Skeletal muscle satellite cell (primary cell): Measurements from ENCODE around the gene MYO1D.
"Not testable (repeated sequence)": the region's sequence is repeated elsewhere in the genome, so short reads cannot be mapped to it uniquely, and the experiment has no call there.

Source experiments
- H3K27me3 ChIP-seq: 2 replicates; pipeline ENCODE4 v1.7.0; 2013; ENCODE audit warnings: low read length; ENCODE audit not compliant: control insufficient read depth, insufficient read depth
- H3K36me3 ChIP-seq: 2 replicates; pipeline ENCODE4 v1.7.0; 2013; ENCODE audit warnings: mild to moderate bottlenecking, control low read depth, low read length; ENCODE audit not compliant: insufficient read depth
- H3K4me1 ChIP-seq: 2 replicates; pipeline ENCODE4 v1.7.0; 2013; ENCODE audit warnings: low read length; ENCODE audit not compliant: control insufficient read depth, insufficient read depth
- H3K4me2 ChIP-seq: 2 replicates; pipeline ENCODE4 v1.7.0; 2013; ENCODE audit warnings: mild to moderate bottlenecking, low read length
- H3K4me3 ChIP-seq: 2 replicates; pipeline ENCODE4 v1.7.0; 2013; ENCODE audit warnings: low read length
- H3K9ac ChIP-seq: 2 replicates; pipeline ENCODE4 v1.7.0; 2013; ENCODE audit warnings: mild to moderate bottlenecking, low read depth, low read length, moderate library complexity
- H3K9me3 ChIP-seq: replicated peaks from 2 replicates; pipeline ENCODE4 v1.7.0; 2013; ENCODE audit warnings: mild to moderate bottlenecking, control low read depth, low read length

The MYO1D gene

DNA sequence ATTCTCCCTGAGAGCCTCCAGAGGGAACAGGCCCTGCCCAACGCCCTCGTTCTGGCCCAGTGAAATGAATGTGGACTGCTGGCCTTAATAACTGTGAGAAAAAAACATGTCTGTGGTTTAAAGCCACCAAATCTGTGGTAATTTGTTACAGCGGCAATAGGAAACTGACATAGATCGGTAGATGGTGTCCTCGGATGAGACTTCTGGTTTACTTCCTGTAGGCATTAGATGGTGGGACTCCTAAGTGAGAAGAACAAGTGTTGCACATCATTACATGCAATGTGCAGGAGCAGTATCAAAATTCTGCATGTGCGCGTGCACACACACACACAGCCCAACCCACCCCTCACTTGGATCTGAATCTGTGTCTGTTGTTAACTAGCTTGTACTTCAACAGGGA is 348.1 kb downstream of the MYO1D start:
- H3K9ac ChIP-seq = no peak overlapping the region
- no peaks in the 10 kb centered on the region for H3K36me3 ChIP-seq
- no peaks in the 10 kb centered on the region for H3K9me3 ChIP-seq
- no peaks in the 10 kb centered on the region for H3K27me3 ChIP-seq
- no peak overlapping the region for H3K4me3 ChIP-seq
- H3K4me1 ChIP-seq = peaks cover 9% of the 10 kb centered on the region
- H3K4me2 ChIP-seq = no peak overlapping the region

DNA sequence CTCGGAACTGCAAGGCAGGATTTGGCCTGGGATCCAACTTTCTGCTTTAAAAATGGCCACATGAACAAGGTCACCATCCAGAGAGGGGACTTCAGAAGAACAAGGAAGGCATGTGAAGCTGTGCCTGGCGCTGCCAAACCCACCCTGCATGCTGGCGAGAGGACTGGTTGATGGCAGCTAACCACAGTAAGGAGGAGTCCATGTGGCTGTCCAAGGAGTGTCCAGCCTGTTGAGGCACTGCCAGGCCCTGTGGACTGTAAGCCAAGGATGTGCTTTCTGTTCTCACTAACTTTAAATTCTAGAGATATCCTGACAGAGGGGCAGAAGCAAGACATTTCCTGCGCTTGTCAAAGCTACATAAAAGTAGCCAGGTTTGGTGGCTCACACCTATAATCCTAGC is 349.8 kb downstream of the MYO1D start:
- Histone ChIP-seq H3K4me1 (peaks cover 9% of the 10 kb centered on the region), H3K9ac (no peak overlapping the region), H3K36me3 (no peaks in the 10 kb centered on the region), H3K9me3 (no peaks in the 10 kb centered on the region), H3K27me3 (no peaks in the 10 kb centered on the region), H3K4me2 (no peak overlapping the region), H3K4me3 (no peak overlapping the region)

DNA sequence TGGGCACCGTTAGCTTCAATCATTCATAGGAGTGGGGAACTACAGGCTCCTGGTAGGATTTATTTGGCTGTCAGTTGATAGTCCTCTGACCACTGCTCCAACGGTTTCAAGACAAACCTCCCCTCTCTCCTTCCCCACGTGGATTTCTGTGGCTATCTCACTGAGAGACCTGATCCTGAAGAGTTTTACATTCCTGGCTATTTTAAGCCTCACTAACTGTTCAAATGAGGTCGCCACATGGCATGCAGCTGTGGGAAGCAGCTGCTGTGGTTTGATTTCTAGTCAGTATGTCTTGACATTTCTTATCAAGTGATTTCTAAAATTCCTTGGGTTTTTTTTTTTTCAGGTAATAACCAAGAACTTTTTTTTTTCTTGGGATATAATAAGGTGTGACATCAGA is 351.8 kb downstream of the MYO1D start:
- Histone ChIP-seq H3K27me3 (no peaks in the 10 kb centered on the region), H3K4me3 (no peak overlapping the region), H3K4me1 (peaks cover 14% of the 10 kb centered on the region), H3K4me2 (no peak overlapping the region), H3K36me3 (no peaks in the 10 kb centered on the region), H3K9ac (no peak overlapping the region), H3K9me3 (no peaks in the 10 kb centered on the region)

DNA sequence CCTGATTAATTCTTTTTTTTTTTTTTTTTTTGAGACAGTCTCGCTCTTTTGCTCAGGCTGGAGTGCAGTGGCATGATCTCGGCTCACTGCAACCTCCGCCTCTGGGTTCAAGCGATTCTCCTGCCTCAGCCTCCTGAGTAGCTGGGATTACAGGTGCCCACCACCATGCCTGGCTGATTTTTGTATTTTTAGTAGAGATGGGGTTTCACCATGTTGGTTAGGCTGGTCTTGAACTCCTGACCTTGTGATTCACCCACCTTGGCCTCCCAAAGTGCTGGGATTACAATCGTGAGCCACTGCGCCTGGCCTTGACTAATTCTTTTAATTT is 352.4 kb downstream of the MYO1D start:
- H3K4me3 ChIP-seq, H3K27me3 ChIP-seq: not testable (repeated sequence)
- peaks cover 20% of the 10 kb centered on the region for H3K4me1 ChIP-seq

DNA sequence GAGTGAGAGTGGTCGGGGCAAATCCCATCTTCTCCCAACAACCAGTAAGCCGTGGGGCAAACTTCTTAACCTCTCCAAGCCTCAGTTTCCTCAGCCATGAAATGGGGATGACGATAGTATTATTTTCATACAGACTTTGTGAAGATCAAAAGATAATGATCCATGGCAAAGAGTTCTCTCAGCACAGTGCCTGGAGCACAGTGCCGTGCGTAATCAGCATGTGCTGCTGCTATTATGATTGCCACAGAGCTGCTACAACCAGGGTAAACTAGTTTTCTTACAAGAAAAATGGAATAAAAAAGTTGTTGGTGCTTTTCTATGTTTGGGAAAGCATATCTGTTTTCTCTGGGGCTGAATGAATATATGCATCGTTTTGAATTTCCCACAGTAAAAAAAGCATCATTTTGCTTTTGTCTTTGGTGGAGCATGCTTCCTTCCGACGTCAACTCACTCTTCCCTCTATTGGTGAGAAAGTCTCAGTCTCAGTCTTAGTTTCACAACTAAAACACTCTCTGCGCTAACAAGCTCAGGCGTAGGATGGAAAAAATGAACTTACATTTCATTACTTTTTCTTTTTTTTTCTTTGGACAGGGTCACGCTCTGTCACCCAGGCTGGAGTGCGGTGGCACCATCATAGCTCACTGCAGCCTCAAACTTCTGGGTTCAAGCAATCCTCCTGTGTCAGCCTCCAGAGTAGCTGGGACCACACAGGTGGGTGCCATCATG is 352.9 kb downstream of the MYO1D start:
- no peak overlapping the region for H3K9ac ChIP-seq
- no peak overlapping the region for H3K4me3 ChIP-seq
- no peaks in the 10 kb centered on the region for H3K9me3 ChIP-seq
- H3K27me3 ChIP-seq = no peaks in the 10 kb centered on the region
- H3K36me3 ChIP-seq = no peaks in the 10 kb centered on the region
- H3K4me2 ChIP-seq = no peak overlapping the region
- peaks cover 21% of the 10 kb centered on the region for H3K4me1 ChIP-seq

More for the DNA sequence above, 352.4 kb downstream of the MYO1D start:
- not testable (repeated sequence) for H3K4me2 ChIP-seq, H3K9me3 ChIP-seq, H3K9ac ChIP-seq, H3K36me3 ChIP-seq

DNA sequence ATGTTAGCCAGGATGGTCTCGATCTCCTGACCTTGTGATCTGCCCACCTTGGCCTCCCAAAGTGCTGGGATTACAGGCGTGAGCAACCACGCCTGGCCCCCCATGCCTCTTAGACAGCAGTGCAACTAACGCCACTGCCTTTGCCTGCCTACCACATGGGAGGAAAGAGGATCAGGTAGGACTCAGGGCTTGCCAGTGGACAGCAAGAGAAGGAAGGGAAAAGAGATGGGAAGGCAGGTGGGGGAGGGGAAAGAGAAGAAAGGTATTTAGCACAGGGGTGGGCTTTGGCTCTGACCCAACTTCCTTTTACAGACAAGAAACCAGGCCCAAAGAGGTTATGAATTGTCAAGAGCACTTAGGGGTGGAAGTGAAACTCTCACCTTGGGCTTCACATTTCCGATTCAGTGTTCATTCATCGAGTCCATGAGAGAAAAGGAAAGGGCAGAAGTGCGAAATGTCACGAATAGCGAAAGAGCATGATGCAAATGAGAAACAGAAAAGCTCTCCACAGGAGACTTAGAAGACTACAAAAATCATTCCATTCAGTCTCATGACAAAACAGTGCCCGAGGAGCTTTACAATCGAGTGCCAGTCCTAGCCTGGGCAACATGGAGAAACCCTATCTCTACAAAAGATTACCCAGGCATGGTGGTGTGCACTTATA is 353.8 kb downstream of the MYO1D start:
- Histone ChIP-seq H3K4me2 (no peak overlapping the region), H3K36me3 (no peaks in the 10 kb centered on the region), H3K4me3 (no peak overlapping the region), H3K9me3 (no peaks in the 10 kb centered on the region), H3K27me3 (no peaks in the 10 kb centered on the region), H3K4me1 (peaks cover 23% of the 10 kb centered on the region), H3K9ac (no peak overlapping the region)

DNA sequence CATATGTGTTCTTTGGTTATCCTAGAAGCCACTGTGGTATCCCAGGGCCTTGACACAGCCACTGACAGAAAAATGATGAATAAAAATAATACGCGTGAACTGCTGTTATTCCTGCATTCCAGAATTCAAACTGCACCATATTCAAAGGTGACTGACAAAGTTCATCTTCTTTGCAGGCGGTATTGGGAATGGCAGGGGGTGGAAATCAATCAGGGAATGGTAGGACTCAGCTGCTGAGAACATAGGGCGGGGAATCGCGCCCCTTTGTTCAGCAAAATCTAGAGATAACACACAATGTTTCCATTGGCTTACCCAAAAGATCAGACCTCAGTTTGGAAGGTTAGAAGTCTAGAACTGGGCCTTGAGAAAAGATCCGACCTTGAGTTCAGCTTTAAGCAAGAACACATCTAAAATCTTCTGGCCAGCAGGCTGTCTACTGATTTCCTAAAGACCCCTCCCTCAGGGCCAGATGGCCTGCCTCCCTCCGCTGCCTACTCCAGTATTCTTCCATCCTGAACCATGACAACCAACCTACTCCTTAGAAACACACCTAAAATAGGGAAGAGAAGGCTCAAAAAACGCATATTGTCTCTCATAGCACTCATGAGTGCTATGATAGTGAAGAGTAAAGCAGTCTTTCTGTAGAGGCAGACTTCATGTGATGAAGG is 356.1 kb downstream of the MYO1D start:
- no peak overlapping the region for H3K9ac ChIP-seq
- H3K9me3 ChIP-seq = no peaks in the 10 kb centered on the region
- no peak overlapping the region for H3K4me3 ChIP-seq
- no peaks in the 10 kb centered on the region for H3K36me3 ChIP-seq
- H3K4me2 ChIP-seq = no peak overlapping the region
- H3K27me3 ChIP-seq = no peaks in the 10 kb centered on the region
- peaks cover 23% of the 10 kb centered on the region for H3K4me1 ChIP-seq

DNA sequence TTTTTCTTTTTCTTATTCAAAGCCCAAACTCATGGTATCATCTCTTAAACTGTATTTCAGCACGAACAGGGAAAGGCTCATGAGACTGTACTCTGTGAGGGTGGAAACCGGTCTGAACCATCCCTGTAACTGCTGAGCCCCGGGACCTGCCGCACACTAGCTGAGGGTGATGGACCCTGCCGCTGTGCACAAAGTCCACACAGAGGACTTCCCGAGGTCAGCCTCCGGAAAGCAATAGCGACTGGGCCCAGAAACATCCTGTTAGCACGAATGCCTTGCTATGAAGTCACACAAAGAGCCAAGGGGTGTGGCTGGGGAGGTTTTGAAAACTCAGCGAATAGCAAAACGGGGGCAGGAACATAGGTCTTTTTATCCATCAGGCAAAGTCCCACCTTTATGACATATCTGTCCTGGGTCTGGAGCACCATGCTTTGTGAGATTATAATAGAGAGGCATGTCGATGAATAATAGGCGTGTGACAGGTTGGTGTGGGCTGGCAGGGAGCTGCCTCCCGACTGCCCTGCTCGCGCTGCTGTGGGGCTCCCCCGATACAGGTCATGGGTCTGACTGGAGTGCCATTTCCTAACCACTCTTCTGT is 356.7 kb downstream of the MYO1D start:
- no peaks in the 10 kb centered on the region for H3K27me3 ChIP-seq
- H3K9ac ChIP-seq = peak overlapping the region; percentile 51
- H3K36me3 ChIP-seq = no peaks in the 10 kb centered on the region
- peak overlapping the region; percentile 76 for H3K4me2 ChIP-seq
- H3K4me1 ChIP-seq = peaks cover 19% of the 10 kb centered on the region
- peak overlapping the region; percentile 64 for H3K4me3 ChIP-seq
- no peaks in the 10 kb centered on the region for H3K9me3 ChIP-seq

DNA sequence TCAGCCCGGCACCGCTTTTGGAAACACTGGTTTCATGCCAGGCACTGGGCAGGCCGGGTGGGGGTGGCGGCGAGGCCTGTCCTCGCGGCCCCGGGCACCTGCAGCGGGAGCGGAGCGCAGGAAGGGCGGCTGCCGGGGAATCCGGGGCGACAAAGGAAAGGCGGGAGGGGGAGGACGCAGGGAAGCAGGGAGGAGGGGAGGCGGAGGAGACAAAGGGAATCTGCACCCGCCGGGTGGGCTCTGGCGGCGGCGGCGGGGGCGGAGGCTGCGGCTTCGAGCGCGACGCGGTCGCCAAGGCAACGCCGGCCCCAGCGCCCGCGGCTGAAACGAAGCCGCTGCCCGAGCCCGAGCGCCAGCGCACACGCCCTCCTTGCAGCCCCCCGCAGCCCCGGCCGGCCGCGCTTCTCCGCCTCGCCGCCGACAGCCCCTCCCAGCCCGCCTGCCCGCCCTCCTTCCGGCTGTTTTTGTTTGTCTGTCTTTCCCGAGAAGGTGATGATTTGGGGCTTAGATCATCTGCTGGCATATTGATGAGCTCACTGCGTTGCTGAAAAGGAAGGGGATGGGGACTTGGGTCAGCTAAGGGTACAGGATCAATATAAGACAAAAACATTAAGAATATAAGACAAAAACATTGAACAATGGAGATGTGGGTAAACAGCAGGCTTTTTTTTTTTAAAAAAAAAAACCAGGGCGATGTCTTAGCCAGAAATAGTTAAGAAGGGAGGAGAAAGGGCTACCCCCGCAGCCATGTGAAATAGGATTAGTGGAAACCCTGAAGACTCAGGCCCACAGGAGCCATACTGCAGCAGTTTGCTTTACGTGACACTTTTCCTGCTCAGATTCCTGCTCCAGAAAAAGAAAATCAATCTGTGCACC is 357.5 kb downstream of the MYO1D start:
- Histone ChIP-seq H3K4me1 (peaks cover 15% of the 10 kb centered on the region), H3K27me3 (no peaks in the 10 kb centered on the region), H3K4me2 (peak overlapping the region; percentile 76), H3K4me3 (peak overlapping the region; percentile 64), H3K9me3 (no peaks in the 10 kb centered on the region), H3K9ac (peak overlapping the region; percentile 51), H3K36me3 (no peaks in the 10 kb centered on the region)

DNA sequence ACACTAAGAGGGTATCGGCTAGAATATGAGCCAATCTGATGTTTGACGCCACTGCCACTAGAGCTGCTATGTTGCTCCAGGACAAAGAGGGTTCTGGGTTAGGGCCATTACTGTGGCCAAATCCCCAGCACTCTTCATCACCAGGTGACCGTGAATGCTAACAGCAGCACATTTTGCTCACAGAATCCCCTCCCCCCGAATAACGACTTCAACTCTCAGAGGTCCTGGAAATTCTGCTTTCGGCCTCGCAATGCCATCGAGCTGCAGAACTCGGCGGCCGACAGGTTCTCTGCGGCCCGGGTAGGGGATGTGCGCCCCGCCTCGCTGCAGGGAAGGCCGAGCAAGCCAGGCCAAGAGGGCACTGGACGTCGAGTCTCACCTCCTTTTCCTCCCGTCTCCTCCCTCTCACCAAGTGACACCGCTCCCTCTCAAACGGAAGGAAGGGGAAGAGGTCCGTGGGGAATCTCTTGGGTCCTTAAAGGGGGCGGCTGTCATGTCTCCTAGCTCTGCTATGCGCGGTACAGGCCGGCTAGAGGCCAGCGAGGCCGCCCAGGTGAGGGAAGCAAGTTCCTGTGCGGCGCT is 358.2 kb downstream of the MYO1D start:
- Histone ChIP-seq H3K9me3 (no peaks in the 10 kb centered on the region), H3K4me3 (peak overlapping the region; percentile 64), H3K4me1 (peaks cover 15% of the 10 kb centered on the region), H3K36me3 (no peaks in the 10 kb centered on the region), H3K9ac (peak overlapping the region; percentile 51), H3K27me3 (no peaks in the 10 kb centered on the region), H3K4me2 (peak overlapping the region; percentile 76)
